Measurements from ENCODE around the gene KCNMB4.

KCNMB4 gene

GRCh38 chr12:70365648-70366518 lies at the start of gene KCNMB4:
TSS of gene KCNMB4 (plus strand) at chr12:70366290. CDS start at chr12:70366735, 445 bp downstream.
- Histone ChIP-seq H2AFZ (ENCODE audit: low read depth, low read length) (peak within 1 kb of the TSS; percentile 96), H3K27me3 (ENCODE audit: insufficient read depth, low read length) (no peaks in the 10 kb centered on the region), H3K4me1 (ENCODE audit: insufficient read depth, low read length) (peaks cover 29% of the 10 kb centered on the region), H3K4me3 (ENCODE audit: low read length) (peak within 1 kb of the TSS; percentile 81), H3K9me3 (ENCODE audit: low read length) (no peaks in the 10 kb centered on the region), H3K36me3 (ENCODE audit: insufficient read depth, low read length) (no peaks in the 10 kb centered on the region)

GRCh38 chr12:70317781-70318180 lies 48.3 kb upstream of the KCNMB4 start:
- no peaks in the 10 kb centered on the region for H3K9me3 ChIP-seq (ENCODE audit: low read length)
- H3K27me3 ChIP-seq (ENCODE audit: insufficient read depth, low read length), result no peaks in the 10 kb centered on the region
- H2AFZ ChIP-seq (ENCODE audit: low read depth, low read length), result no peak overlapping the region
- H3K4me3 ChIP-seq (ENCODE audit: low read length), result no peak overlapping the region
- no peaks in the 10 kb centered on the region for H3K4me1 ChIP-seq (ENCODE audit: insufficient read depth, low read length)
- peaks cover 19% of the 10 kb centered on the region for H3K36me3 ChIP-seq (ENCODE audit: insufficient read depth, low read length)

- H3K36me3 ChIP-seq (ENCODE audit: insufficient read depth, low read length), result peaks cover 31% of the 10 kb centered on the region
- H3K4me3 ChIP-seq (ENCODE audit: low read length), result no peak overlapping the region
- H3K27me3 ChIP-seq (ENCODE audit: insufficient read depth, low read length), result no peaks in the 10 kb centered on the region
- H2AFZ ChIP-seq (ENCODE audit: low read depth, low read length), result no peak overlapping the region
- H3K4me1 ChIP-seq (ENCODE audit: insufficient read depth, low read length), result no peaks in the 10 kb centered on the region
- H3K9me3 ChIP-seq (ENCODE audit: low read length), result no peaks in the 10 kb centered on the region
Observed at GRCh38 chr12:70319605-70320004, 46.5 kb upstream of the KCNMB4 start.

GRCh38 chr12:70321191-70321590 lies 44.9 kb upstream of the KCNMB4 start:
- Histone ChIP-seq H3K4me3 (ENCODE audit: low read length) (no peak overlapping the region), H3K4me1 (ENCODE audit: insufficient read depth, low read length) (no peaks in the 10 kb centered on the region), H3K27me3 (ENCODE audit: insufficient read depth, low read length) (no peaks in the 10 kb centered on the region), H3K36me3 (ENCODE audit: insufficient read depth, low read length) (peaks cover 33% of the 10 kb centered on the region), H3K9me3 (ENCODE audit: low read length) (no peaks in the 10 kb centered on the region), H2AFZ (ENCODE audit: low read depth, low read length) (no peak overlapping the region)

- Histone ChIP-seq H3K9me3 (ENCODE audit: low read length) (no peaks in the 10 kb centered on the region), H3K36me3 (ENCODE audit: insufficient read depth, low read length) (peaks cover 29% of the 10 kb centered on the region), H3K4me3 (ENCODE audit: low read length) (no peak overlapping the region), H3K27me3 (ENCODE audit: insufficient read depth, low read length) (no peaks in the 10 kb centered on the region), H2AFZ (ENCODE audit: low read depth, low read length) (no peak overlapping the region), H3K4me1 (ENCODE audit: insufficient read depth, low read length) (no peaks in the 10 kb centered on the region)
Observed at GRCh38 chr12:70327541-70327940, 38.5 kb upstream of the KCNMB4 start.

GRCh38 chr12:70329728-70330127 lies 36.4 kb upstream of the KCNMB4 start:
- Histone ChIP-seq H3K4me1 (ENCODE audit: insufficient read depth, low read length) (no peaks in the 10 kb centered on the region), H3K9me3 (ENCODE audit: low read length) (no peaks in the 10 kb centered on the region), H2AFZ (ENCODE audit: low read depth, low read length) (no peak overlapping the region), H3K4me3 (ENCODE audit: low read length) (no peak overlapping the region), H3K36me3 (ENCODE audit: insufficient read depth, low read length) (peaks cover 20% of the 10 kb centered on the region), H3K27me3 (ENCODE audit: insufficient read depth, low read length) (no peaks in the 10 kb centered on the region)

GRCh38 chr12:70330158-70330557 lies 35.9 kb upstream of the KCNMB4 start:
- Histone ChIP-seq H3K4me3 (ENCODE audit: low read length) (no peak overlapping the region), H2AFZ (ENCODE audit: low read depth, low read length) (no peak overlapping the region), H3K4me1 (ENCODE audit: insufficient read depth, low read length) (no peaks in the 10 kb centered on the region), H3K27me3 (ENCODE audit: insufficient read depth, low read length) (no peaks in the 10 kb centered on the region), H3K9me3 (ENCODE audit: low read length) (no peaks in the 10 kb centered on the region), H3K36me3 (ENCODE audit: insufficient read depth, low read length) (peaks cover 24% of the 10 kb centered on the region)

GRCh38 chr12:70332236-70332635 lies 33.9 kb upstream of the KCNMB4 start:
- no peak overlapping the region for H3K4me3 ChIP-seq (ENCODE audit: low read length)
- H3K36me3 ChIP-seq (ENCODE audit: insufficient read depth, low read length), result peaks cover 34% of the 10 kb centered on the region
- H2AFZ ChIP-seq (ENCODE audit: low read depth, low read length), result no peak overlapping the region
- no peaks in the 10 kb centered on the region for H3K9me3 ChIP-seq (ENCODE audit: low read length)
- H3K4me1 ChIP-seq (ENCODE audit: insufficient read depth, low read length), result no peaks in the 10 kb centered on the region
- H3K27me3 ChIP-seq (ENCODE audit: insufficient read depth, low read length), result no peaks in the 10 kb centered on the region

GRCh38 chr12:70334742-70335141 lies 31.3 kb upstream of the KCNMB4 start:
- Histone ChIP-seq H3K36me3 (ENCODE audit: insufficient read depth, low read length) (peaks cover 52% of the 10 kb centered on the region), H3K27me3 (ENCODE audit: insufficient read depth, low read length) (no peaks in the 10 kb centered on the region), H3K4me1 (ENCODE audit: insufficient read depth, low read length) (no peaks in the 10 kb centered on the region), H3K9me3 (ENCODE audit: low read length) (no peaks in the 10 kb centered on the region), H3K4me3 (ENCODE audit: low read length) (no peak overlapping the region), H2AFZ (ENCODE audit: low read depth, low read length) (no peak overlapping the region)

GRCh38 chr12:70338531-70338930 lies 27.6 kb upstream of the KCNMB4 start:
- no peaks in the 10 kb centered on the region for H3K9me3 ChIP-seq (ENCODE audit: low read length)
- H3K27me3 ChIP-seq (ENCODE audit: insufficient read depth, low read length), result no peaks in the 10 kb centered on the region
- peaks cover 77% of the 10 kb centered on the region for H3K36me3 ChIP-seq (ENCODE audit: insufficient read depth, low read length)
- H3K4me3 ChIP-seq (ENCODE audit: low read length), result no peak overlapping the region
- H3K4me1 ChIP-seq (ENCODE audit: insufficient read depth, low read length), result no peaks in the 10 kb centered on the region
- H2AFZ ChIP-seq (ENCODE audit: low read depth, low read length), result no peak overlapping the region

- no peak overlapping the region for H3K4me3 ChIP-seq (ENCODE audit: low read length)
- H3K36me3 ChIP-seq (ENCODE audit: insufficient read depth, low read length), result peaks cover 39% of the 10 kb centered on the region
- H3K4me1 ChIP-seq (ENCODE audit: insufficient read depth, low read length), result no peaks in the 10 kb centered on the region
- H2AFZ ChIP-seq (ENCODE audit: low read depth, low read length), result no peak overlapping the region
- no peaks in the 10 kb centered on the region for H3K27me3 ChIP-seq (ENCODE audit: insufficient read depth, low read length)
- H3K9me3 ChIP-seq (ENCODE audit: low read length), result no peaks in the 10 kb centered on the region
Observed at GRCh38 chr12:70351076-70351475, 15.0 kb upstream of the KCNMB4 start.

GRCh38 chr12:70353780-70354660 lies 12.1 kb upstream of the KCNMB4 start:
- Histone ChIP-seq H3K4me3 (ENCODE audit: low read length) (no peak overlapping the region), H3K27me3 (ENCODE audit: insufficient read depth, low read length) (no peaks in the 10 kb centered on the region), H3K36me3 (ENCODE audit: insufficient read depth, low read length) (peaks cover 25% of the 10 kb centered on the region), H3K4me1 (ENCODE audit: insufficient read depth, low read length) (no peaks in the 10 kb centered on the region), H2AFZ (ENCODE audit: low read depth, low read length) (no peak overlapping the region), H3K9me3 (ENCODE audit: low read length) (no peaks in the 10 kb centered on the region)

GRCh38 chr12:70354787-70355186 lies 11.3 kb upstream of the KCNMB4 start:
- H2AFZ ChIP-seq (ENCODE audit: low read depth, low read length), result no peak overlapping the region
- no peaks in the 10 kb centered on the region for H3K4me1 ChIP-seq (ENCODE audit: insufficient read depth, low read length)
- no peak overlapping the region for H3K4me3 ChIP-seq (ENCODE audit: low read length)
- H3K9me3 ChIP-seq (ENCODE audit: low read length), result no peaks in the 10 kb centered on the region
- H3K36me3 ChIP-seq (ENCODE audit: insufficient read depth, low read length), result peaks cover 25% of the 10 kb centered on the region
- H3K27me3 ChIP-seq (ENCODE audit: insufficient read depth, low read length), result no peaks in the 10 kb centered on the region
